NB4 (cell line): ENCODE data around the gene HELZ.

ENCODE experiments used
- CTCF ChIP-seq: IDR thresholded peaks from one replicate; pipeline ENCODE4 v1.5.1; 2012; ENCODE audit warnings: low read depth, low read length
- POLR2A ChIP-seq: IDR thresholded peaks from 2 replicates; pipeline ENCODE4 v1.6.1; 2011; ENCODE audit warnings: mild to moderate bottlenecking; ENCODE audit not compliant: insufficient read length; ENCODE audit errors: extremely low read depth

- TF ChIP-seq CTCF = no peak
- TF ChIP-seq POLR2A = no peak
These were observed 93.3 kb downstream of the HELZ start for GRCh38 chr17:67151717-67152116.
